Loucy (cell line): ENCODE measurements around the gene HYLS1.

Experiments
- H2AFZ ChIP-seq: fragments of 200-600 bp; sonication (generic); 2 replicates; pipeline ENCODE4 v1.6.0; 2016; ENCODE audit warnings: antibody characterized with exemption, mild to moderate bottlenecking, low read length, moderate library complexity
- H3F3A ChIP-seq: fragments of 200-600 bp; 2 replicates; pipeline ENCODE4 v1.6.0; 2016; ENCODE audit warnings: antibody characterized with exemption, low read depth, mild to moderate bottlenecking
- H3K27me3 ChIP-seq: fragments of 200-600 bp; sonication (generic); 2 replicates; pipeline ENCODE4 v1.6.1; 2014; ENCODE audit warnings: low read length, mild to moderate bottlenecking; ENCODE audit not compliant: insufficient read depth, poor library complexity, severe bottlenecking
- H3K36me3 ChIP-seq: fragments of 200-600 bp; sonication (generic); 2 replicates; pipeline ENCODE4 v1.6.1; 2016; ENCODE audit warnings: low read length; ENCODE audit not compliant: insufficient read depth
- H3K4me1 ChIP-seq: fragments of 200-600 bp; sonication (generic); 2 replicates; pipeline ENCODE4 v1.5.1; 2014; ENCODE audit warnings: low read length, mild to moderate bottlenecking; ENCODE audit not compliant: insufficient read depth, poor library complexity, severe bottlenecking
- H3K4me2 ChIP-seq: fragments of 200-600 bp; sonication (generic); 2 replicates; pipeline ENCODE4 v1.6.0; 2014; ENCODE audit warnings: antibody characterized with exemption, low read length, low read depth, mild to moderate bottlenecking; ENCODE audit not compliant: poor library complexity, severe bottlenecking
- H3K4me3 ChIP-seq: fragments of 200-600 bp; sonication (generic); 2 replicates; pipeline ENCODE4 v1.5.1; 2014; ENCODE audit warnings: low read length, mild to moderate bottlenecking, mixed read lengths; ENCODE audit not compliant: poor library complexity, severe bottlenecking
- H3K79me2 ChIP-seq: fragments of 200-600 bp; sonication (generic); 2 replicates; pipeline ENCODE4 v1.6.1; 2014; ENCODE audit warnings: low read length; ENCODE audit not compliant: insufficient read depth
- H3K9ac ChIP-seq: fragments of 200-600 bp; sonication (generic); 2 replicates; pipeline ENCODE4 v1.6.0; 2014; ENCODE audit warnings: mild to moderate bottlenecking, low read depth, low read length, moderate library complexity; ENCODE audit not compliant: poor library complexity, severe bottlenecking
- H3K9me2 ChIP-seq: fragments of 200-600 bp; sonication (generic); replicated peaks from 2 replicates; pipeline ENCODE4 v1.6.1; 2016; ENCODE audit warnings: low read depth, low read length, mixed read lengths
- H3K9me3 ChIP-seq: fragments of 200-600 bp; sonication (generic); 2 replicates; pipeline ENCODE4 v1.6.1; 2014; ENCODE audit warnings: mild to moderate bottlenecking, antibody characterized with exemption, low read length, low read depth; ENCODE audit not compliant: insufficient read depth
- H4K20me1 ChIP-seq: fragments of 200-600 bp; sonication (generic); 2 replicates; pipeline ENCODE4 v1.6.0; 2014; ENCODE audit warnings: antibody characterized with exemption, low read length, mild to moderate bottlenecking; ENCODE audit not compliant: insufficient read depth, poor library complexity, severe bottlenecking
- EZH2phosphoT487 ChIP-seq: fragments of 200-600 bp; IDR thresholded peaks from 2 replicates; pipeline ENCODE4 v1.6.1; 2018; ENCODE audit warnings: antibody characterized with exemption, mild to moderate bottlenecking, moderate library complexity, borderline replicate concordance
- TF ChIP-seq, protein P1 (sequence below): fragments of 200-600 bp; sonication (generic); conservative IDR thresholded peaks from 2 replicates; pipeline ENCODE4 v1.5.1; 2014; ENCODE audit warnings: mild to moderate bottlenecking, antibody characterized with exemption, low read length

HYLS1 gene

DNA sequence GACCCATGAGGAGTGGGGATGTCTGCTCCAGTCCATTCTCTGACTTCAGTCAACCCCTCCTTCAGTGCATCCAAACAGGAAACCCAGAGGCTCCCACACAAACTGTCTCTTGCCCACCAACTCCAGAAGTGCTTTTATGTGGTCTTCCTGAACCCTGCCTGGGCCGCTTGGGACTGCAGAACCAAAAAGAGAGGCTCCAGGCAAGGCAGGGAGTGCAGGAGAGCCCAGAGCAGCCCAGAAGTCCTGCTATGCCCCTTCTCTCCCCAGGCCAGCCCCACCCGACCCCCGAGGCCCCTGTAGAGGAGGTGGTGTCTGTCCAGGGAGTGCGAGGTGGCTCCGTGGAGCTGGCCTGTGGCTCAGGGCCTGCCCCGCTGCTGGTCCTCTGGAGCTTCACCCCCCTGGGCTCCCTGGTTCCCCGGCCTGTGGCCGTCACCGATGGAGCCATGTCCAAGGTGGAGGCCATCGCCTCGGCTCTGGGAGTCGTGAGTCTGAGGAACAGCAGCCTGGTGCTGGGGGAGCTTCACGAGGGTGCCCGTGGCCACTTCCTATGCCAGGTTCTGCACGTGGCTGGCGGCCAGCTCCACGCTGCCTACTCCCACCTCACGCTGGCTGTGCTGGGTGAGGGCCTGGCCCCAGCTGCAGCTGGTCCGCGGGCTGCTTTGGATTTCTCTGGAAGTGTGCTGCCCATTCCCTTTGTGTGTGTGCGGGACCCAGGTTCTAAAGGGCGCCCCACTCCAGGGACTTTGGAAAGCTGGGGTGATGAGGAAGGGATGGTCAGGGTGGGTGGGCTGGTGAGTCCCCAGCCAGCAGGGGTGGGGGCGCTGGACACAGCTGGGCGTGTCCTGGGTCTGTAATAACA lies 60.2 kb downstream of the HYLS1 start:
- H3K9me2 ChIP-seq: no peaks in the 10 kb centered on the region
- no peaks in the 10 kb centered on the region for H4K20me1 ChIP-seq
- H3K4me2 ChIP-seq: no peak overlapping the region
- TF ChIP-seq, protein P1, sequence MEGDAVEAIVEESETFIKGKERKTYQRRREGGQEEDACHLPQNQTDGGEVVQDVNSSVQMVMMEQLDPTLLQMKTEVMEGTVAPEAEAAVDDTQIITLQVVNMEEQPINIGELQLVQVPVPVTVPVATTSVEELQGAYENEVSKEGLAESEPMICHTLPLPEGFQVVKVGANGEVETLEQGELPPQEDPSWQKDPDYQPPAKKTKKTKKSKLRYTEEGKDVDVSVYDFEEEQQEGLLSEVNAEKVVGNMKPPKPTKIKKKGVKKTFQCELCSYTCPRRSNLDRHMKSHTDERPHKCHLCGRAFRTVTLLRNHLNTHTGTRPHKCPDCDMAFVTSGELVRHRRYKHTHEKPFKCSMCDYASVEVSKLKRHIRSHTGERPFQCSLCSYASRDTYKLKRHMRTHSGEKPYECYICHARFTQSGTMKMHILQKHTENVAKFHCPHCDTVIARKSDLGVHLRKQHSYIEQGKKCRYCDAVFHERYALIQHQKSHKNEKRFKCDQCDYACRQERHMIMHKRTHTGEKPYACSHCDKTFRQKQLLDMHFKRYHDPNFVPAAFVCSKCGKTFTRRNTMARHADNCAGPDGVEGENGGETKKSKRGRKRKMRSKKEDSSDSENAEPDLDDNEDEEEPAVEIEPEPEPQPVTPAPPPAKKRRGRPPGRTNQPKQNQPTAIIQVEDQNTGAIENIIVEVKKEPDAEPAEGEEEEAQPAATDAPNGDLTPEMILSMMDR: no peak
- TF ChIP-seq EZH2phosphoT487: no peak
- H3F3A ChIP-seq: no peaks in the 10 kb centered on the region
- no peaks in the 10 kb centered on the region for H3K4me1 ChIP-seq
- no peaks in the 10 kb centered on the region for H3K9me3 ChIP-seq
- no peak overlapping the region for H2AFZ ChIP-seq
- no peaks in the 10 kb centered on the region for H3K79me2 ChIP-seq
- H3K27me3 ChIP-seq: no peaks in the 10 kb centered on the region
- H3K4me3 ChIP-seq: no peak overlapping the region
- no peak overlapping the region for H3K9ac ChIP-seq
- no peaks in the 10 kb centered on the region for H3K36me3 ChIP-seq

DNA sequence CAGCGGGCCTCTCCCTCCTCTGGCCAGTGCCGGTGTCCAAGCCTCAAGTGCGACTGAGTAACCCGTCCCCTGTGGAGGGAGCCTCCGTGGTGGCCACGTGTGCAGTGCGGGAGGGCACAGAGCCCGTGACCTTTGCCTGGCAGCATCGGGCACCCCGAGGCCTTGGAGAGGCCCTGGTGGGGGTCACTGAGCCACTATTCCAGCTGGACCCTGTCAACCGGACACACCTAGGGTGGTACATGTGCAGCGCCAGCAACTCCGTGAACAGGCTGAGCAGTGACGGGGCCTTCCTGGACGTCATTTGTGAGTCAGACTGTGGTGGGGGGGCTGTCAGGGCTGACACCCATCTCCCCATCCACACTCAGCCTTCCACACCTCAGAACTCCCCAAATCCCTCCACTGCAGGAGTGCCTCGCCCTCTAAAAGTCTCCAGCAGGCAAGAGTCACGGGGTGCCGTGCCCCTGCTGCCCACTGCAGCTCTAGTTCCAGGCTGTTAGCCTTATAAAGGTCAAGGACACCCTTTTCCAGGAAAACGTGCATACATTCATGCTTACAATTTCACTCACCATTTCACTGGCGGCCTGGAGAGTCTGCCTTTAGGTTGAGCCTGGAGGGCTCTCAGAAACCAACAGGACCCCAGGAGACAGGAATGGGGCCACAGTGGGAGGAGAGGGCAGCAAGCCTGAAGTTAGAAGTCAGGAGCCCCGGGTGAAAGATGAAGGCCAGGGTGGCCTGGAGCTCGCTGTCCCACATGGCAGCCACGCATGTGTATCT lies 61.0 kb downstream of the HYLS1 start:
- Histone ChIP-seq H3F3A (no peaks in the 10 kb centered on the region), H3K9ac (no peak overlapping the region)

DNA sequence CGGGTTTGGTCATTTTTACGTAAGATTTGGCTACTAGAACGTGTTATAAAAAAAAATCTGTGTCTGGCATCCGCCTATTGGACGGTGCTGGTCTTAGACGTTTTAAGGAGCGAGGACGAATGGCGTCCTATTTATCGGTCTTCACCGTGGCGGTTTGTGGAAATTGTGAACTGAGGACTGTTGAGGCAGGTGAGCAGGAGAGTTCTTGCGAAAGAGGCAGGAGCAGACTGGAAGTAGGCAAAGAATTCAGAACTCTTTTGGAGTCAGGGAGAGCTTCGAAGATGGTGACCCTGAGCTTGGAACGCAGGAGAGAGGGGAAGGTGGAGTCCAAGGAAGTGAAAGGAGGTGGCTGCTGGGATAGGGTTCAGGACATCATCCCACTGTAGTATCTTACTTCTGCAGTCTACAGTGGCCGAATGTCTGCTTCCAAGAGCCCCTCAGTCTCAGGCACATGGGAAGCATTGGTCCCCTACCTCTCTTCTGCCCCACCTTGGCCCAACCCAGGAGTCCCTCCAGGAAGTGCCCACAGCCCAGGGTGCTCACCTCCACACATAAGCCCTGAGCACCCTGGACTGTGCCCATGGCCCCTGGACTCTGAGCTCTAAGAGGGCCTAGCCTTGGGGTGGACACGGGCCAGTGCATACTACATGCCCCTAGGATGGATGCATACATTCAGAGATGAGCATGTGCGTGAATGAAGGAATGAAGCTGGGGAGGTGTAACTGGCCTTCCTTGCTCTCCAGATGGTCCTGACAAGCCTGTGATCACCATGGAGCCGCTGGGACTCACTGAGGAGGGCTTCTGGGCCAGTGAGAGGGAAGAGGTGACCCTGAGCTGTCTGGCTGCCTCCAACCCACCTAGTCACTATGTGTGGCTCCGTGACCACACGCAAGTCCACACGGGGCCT lies 62.1 kb downstream of the HYLS1 start:
- Histone ChIP-seq H3K9me3 (no peaks in the 10 kb centered on the region), H3K4me3 (no peak overlapping the region), H3F3A (no peaks in the 10 kb centered on the region), H4K20me1 (no peaks in the 10 kb centered on the region), H3K27me3 (no peaks in the 10 kb centered on the region), H3K79me2 (no peaks in the 10 kb centered on the region), H2AFZ (no peak overlapping the region), H3K4me2 (no peak overlapping the region), H3K9ac (no peak overlapping the region), H3K36me3 (no peaks in the 10 kb centered on the region), H3K9me2 (no peaks in the 10 kb centered on the region), H3K4me1 (no peaks in the 10 kb centered on the region)
- no peak for TF ChIP-seq EZH2phosphoT487
- TF ChIP-seq, protein P1: no peak

More for the DNA sequence above, 61.0 kb downstream of the HYLS1 start:
- Histone ChIP-seq H3K36me3 (no peaks in the 10 kb centered on the region), H2AFZ (no peak overlapping the region), H4K20me1 (no peaks in the 10 kb centered on the region), H3K4me1 (no peaks in the 10 kb centered on the region), H3K4me3 (no peak overlapping the region), H3K9me2 (no peaks in the 10 kb centered on the region), H3K4me2 (no peak overlapping the region), H3K79me2 (no peaks in the 10 kb centered on the region), H3K9me3 (no peaks in the 10 kb centered on the region), H3K27me3 (no peaks in the 10 kb centered on the region)
- TF ChIP-seq, protein P1: no peak
- TF ChIP-seq EZH2phosphoT487: no peak
